Activated CD4-positive, alpha-beta T cell treated with anti-CD3 and anti-CD28 coated beads, Interleukin-2, amount 10 ng/mL, durations not matched to agents 7 days and 5 days (primary cell): ENCODE results near the gene LRRC4C. TPM values are rescaled to one million over a fixed set of nuclear protein-coding genes. Genes with fewer than 3 reads are reported as not detected.

Source experiments
- CTCF ChIA-PET: fragments of 350-600 bp; sonication (Branson Sonifier 250); formaldehyde crosslinking; loops from one replicate; lab custom pipeline; 2021; ENCODE audit warnings: antibody characterized with exemption; lab: Charles Lee
- POLR2A ChIA-PET: fragments of 350-600 bp; sonication (Branson Sonifier 250); formaldehyde crosslinking; loops from one replicate; lab custom pipeline; 2021; ENCODE audit warnings: antibody characterized with exemption; lab: Charles Lee
- DNase-seq: peaks from one replicate; pipeline ENCODE4 v3.0.0-alpha.2; 2020
- H3K27ac Mint-ChIP-seq: one replicate; pipeline ENCODE4 v1.8.0; 2021; ENCODE audit warnings: mild to moderate bottlenecking, moderate library complexity, mixed read lengths
- H3K27me3 Mint-ChIP-seq: one replicate; pipeline ENCODE4 v1.8.0; 2021; ENCODE audit warnings: mixed read lengths
- H3K36me3 Mint-ChIP-seq: one replicate; pipeline ENCODE4 v1.8.0; 2021; ENCODE audit warnings: low read depth, mixed read lengths
- H3K4me1 Mint-ChIP-seq: one replicate; pipeline ENCODE4 v1.8.0; 2021; ENCODE audit warnings: mixed read lengths
- H3K4me3 Mint-ChIP-seq: one replicate; pipeline ENCODE4 v1.8.0; 2021; ENCODE audit warnings: mild to moderate bottlenecking, moderate library complexity, mixed read lengths
- H3K9me3 Mint-ChIP-seq: one replicate; pipeline ENCODE4 v1.8.0; 2021; ENCODE audit warnings: mixed read lengths
- total RNA-seq, 2 experiments: library from RNA; stranded (reverse); gene quantifications; one replicate each; pipeline ENCODE4 v1.2.3, GENCODE V29; 2021

LRRC4C gene
- total RNA-seq, 2 experiments from 2014 or later: not detected

DNA sequence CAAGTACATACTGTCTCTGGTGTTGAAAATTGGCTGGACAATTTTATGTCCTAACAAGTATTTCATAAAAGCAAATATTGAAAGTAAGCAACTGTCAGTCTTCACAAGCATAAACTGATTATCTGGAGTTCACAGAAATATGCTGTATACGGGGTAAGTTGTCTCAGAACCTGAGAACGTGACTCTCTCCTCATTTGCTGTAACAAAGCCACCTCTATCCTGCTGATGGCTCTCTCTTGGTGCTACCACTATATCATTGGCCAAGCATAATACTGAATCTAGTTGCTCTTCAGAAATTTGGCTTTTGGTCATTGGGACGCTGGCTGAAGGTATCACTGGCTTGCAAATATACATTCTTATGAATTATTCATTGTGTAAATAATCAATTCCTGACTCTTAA lies 1078.0 kb downstream of the LRRC4C start:
- H3K4me1 Mint-ChIP-seq: no peaks in the 10 kb centered on the region
- H3K27ac Mint-ChIP-seq: no peak overlapping the region
- POLR2A ChIA-PET: no interaction called here
- H3K27me3 Mint-ChIP-seq: no peaks in the 10 kb centered on the region
- CTCF ChIA-PET: no interaction called here
- H3K4me3 Mint-ChIP-seq: no peak overlapping the region
- H3K36me3 Mint-ChIP-seq: no peaks in the 10 kb centered on the region
- DNase-seq: no peak
- H3K9me3 Mint-ChIP-seq: peaks cover 8% of the 10 kb centered on the region

DNA sequence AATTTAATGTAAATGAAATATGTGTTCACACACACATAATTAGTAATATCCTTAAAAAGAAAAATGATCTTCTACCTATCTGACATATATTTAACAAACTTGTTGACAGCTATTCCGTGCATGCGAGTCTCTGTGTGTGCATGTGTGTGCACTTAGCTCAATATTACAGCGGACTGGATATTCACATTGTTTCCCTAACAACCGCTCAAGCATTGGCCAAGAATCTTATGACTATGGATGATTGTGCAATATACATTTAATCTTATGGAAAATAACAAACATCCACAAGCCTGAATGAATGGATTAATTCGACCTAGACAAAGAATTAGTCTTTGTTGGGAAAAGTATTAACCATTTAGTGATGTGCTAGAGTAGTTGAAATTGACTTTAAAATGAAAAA lies 1078.6 kb downstream of the LRRC4C start:
- Mint-ChIP-seq H3K4me3 (no peak overlapping the region), H3K27ac (no peak overlapping the region), H3K9me3 (peaks cover 9% of the 10 kb centered on the region), H3K4me1 (no peaks in the 10 kb centered on the region), H3K27me3 (no peaks in the 10 kb centered on the region), H3K36me3 (no peaks in the 10 kb centered on the region)
- no peak for DNase-seq
- CTCF ChIA-PET: no interaction called here
- POLR2A ChIA-PET: no interaction called here

DNA sequence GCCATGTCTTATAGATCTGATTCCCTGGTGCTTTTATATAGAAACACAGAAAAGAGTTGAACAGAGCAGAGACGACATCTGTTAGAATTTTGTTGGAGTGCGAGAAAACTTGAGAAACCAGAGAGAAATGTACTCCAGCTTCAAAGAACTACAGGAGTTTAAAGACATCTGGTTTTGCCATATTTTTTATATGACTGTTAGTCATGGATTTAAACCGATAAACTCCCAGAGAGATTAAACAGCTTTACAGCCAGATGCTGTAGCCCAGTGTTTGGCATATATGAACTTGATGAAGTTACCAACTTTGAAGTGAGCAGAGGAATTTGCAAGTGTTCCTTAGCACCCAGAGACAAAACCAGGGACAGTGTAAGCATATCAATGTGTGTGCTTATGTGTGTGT lies 1083.1 kb downstream of the LRRC4C start:
- Mint-ChIP-seq H3K9me3 (peaks cover 8% of the 10 kb centered on the region), H3K27me3 (no peaks in the 10 kb centered on the region), H3K36me3 (no peaks in the 10 kb centered on the region), H3K4me1 (no peaks in the 10 kb centered on the region), H3K27ac (no peak overlapping the region), H3K4me3 (no peak overlapping the region)
- ChIA-PET POLR2A (no interaction called here), CTCF (no interaction called here)
- DNase-seq: no peak

DNA sequence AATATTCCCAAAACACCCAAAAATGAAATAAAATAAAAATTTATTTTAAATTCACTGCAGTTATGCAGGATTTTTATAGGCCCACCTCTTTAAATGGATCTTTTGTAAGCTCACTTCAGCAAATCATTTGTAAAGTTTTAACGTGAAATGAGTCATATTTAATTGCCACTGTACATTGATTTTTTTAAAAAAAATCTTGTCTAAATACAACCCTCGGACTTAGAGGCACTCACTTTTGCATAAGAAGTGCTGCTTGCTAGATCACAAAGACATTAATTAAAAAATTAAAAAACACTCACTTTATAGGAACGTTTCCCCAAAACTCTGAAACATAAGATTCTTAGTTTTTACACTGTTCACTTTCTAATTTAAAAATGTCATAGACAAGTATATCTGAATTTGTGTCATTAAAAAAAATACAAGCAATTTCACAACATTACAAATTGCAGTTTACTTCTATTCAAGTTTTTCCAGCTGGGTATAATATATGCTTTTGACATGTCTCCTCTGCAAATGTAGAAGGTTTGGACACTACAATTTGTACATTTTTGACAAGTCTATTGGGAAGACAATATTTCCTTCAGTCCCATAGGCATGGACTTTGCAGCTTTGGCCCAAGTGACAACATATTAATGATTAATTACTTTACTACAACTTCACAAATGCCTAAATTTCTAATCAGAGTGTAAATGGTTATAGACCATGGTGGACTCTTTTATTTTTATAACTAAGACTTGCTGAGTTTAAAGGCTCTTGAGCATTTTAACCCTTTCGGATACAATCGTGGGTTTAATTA lies 1088.4 kb downstream of the LRRC4C start:
- ChIA-PET CTCF (no interaction called here), POLR2A (no interaction called here)
- no peak for DNase-seq

DNA sequence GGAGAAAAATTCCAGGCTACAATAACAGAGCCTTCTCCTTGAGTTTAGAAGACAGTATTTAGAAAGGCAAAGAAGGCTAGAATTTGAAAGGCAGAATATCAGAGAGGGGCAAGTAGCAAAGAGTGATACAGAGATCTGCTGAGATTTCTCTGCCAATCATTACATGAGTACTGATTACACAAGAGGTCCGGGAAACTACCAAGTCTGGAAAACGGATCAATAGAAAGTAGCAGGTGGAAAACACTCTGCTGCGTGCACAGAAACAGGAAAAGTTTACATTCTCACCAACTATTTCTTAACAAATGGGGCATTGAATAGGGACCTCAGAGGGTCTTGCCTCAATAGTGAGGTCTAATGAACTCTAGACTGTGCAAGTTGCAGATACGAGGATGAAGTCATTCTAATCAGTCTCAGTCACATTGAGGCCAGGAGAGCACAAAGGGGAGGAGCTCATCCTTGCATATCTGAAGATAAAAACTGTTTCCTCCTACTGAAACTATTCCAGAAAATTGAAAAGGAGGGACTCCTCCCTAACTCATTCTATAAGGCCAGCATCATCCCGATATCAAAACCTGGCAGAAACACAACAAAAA lies 1099.2 kb downstream of the LRRC4C start:
- Mint-ChIP-seq H3K4me3 (no peak overlapping the region), H3K4me1 (no peaks in the 10 kb centered on the region), H3K36me3 (no peaks in the 10 kb centered on the region), H3K27ac (no peak overlapping the region), H3K9me3 (peaks cover 13% of the 10 kb centered on the region), H3K27me3 (no peaks in the 10 kb centered on the region)
- CTCF ChIA-PET: no interaction called here
- no peak for DNase-seq
- POLR2A ChIA-PET: no interaction called here

More for the DNA sequence above, 1088.4 kb downstream of the LRRC4C start:
- H3K4me3 Mint-ChIP-seq: no peak overlapping the region
- H3K36me3 Mint-ChIP-seq: no peaks in the 10 kb centered on the region
- peaks cover 4% of the 10 kb centered on the region for H3K9me3 Mint-ChIP-seq
- no peaks in the 10 kb centered on the region for H3K27me3 Mint-ChIP-seq
- no peak overlapping the region for H3K27ac Mint-ChIP-seq
- no peaks in the 10 kb centered on the region for H3K4me1 Mint-ChIP-seq

DNA sequence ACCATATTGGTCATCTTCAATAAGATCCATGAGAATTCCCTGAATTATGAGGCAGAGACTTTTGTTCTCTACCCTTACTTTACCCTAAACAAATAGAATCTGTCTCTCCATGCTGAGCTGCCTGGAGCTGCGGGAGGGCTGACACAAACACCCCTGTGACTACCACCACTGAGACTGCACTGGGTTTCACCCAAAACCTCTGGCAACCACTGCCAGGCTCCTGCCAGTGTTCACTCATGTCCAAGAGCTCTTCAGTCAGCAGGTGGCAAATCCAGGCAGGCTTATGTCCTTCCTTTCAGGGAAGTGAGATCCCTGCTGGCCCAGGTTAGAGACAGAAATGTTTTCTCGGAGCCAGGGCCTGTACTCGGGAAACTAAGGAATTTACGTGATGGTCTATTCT lies 1105.3 kb downstream of the LRRC4C start:
- CTCF ChIA-PET: no interaction called here
- DNase-seq: no peak

DNA sequence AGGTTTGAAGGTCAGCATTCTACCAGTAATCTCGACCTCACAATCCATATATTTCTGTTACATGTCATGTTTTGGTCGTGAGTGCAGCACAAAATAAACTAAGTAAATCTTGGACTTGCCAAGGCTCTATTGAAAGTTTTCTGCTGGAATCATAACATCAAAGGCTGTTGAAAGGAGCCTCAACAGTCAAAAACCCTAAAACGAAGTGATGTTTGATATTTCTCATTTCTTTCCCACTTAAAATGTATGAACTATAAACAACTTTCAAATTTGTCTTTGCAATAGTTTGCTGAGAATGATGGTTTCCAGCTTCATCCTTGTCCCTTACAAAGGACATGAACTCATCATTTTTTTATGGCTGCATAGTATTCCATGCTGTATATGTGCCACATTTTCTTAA lies 1118.5 kb downstream of the LRRC4C start:
- POLR2A ChIA-PET: no interaction called here
- DNase-seq: no peak
- peaks cover 8% of the 10 kb centered on the region for H3K9me3 Mint-ChIP-seq
- no peaks in the 10 kb centered on the region for H3K4me1 Mint-ChIP-seq
- H3K27me3 Mint-ChIP-seq: no peaks in the 10 kb centered on the region
- H3K27ac Mint-ChIP-seq: no peak overlapping the region
- H3K4me3 Mint-ChIP-seq: no peak overlapping the region
- no peaks in the 10 kb centered on the region for H3K36me3 Mint-ChIP-seq
- CTCF ChIA-PET: no interaction called here

More for the DNA sequence above, 1105.3 kb downstream of the LRRC4C start:
- Mint-ChIP-seq H3K4me1 (no peaks in the 10 kb centered on the region), H3K4me3 (no peak overlapping the region), H3K9me3 (peaks cover 17% of the 10 kb centered on the region), H3K27me3 (no peaks in the 10 kb centered on the region), H3K27ac (no peak overlapping the region), H3K36me3 (no peaks in the 10 kb centered on the region)
- POLR2A ChIA-PET: no interaction called here

DNA sequence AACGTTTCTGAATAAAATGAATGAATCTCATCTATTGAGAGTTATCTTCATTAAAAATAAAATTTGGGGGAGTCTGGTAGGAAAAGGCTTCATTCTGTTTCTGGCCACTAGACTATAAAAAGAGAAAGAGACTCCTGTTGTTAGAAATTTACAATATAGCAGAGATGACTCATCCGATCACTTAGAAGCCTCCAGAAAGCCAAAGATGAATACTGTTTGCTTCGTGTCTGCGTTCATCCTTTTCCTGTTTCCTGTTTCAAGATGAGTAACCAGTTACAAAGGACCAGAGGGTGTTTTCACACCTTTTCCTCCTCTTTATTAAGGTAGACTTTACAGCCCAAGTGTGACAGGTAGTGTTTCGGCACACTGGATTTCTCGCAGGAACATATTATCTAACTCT lies 1120.7 kb downstream of the LRRC4C start:
- H3K4me3 Mint-ChIP-seq: no peak overlapping the region
- H3K27me3 Mint-ChIP-seq: no peaks in the 10 kb centered on the region
- ChIA-PET POLR2A (no interaction called here), CTCF (no interaction called here)
- no peaks in the 10 kb centered on the region for H3K4me1 Mint-ChIP-seq
- no peaks in the 10 kb centered on the region for H3K36me3 Mint-ChIP-seq
- H3K9me3 Mint-ChIP-seq: peaks cover 10% of the 10 kb centered on the region
- no peak overlapping the region for H3K27ac Mint-ChIP-seq
- DNase-seq: no peak

DNA sequence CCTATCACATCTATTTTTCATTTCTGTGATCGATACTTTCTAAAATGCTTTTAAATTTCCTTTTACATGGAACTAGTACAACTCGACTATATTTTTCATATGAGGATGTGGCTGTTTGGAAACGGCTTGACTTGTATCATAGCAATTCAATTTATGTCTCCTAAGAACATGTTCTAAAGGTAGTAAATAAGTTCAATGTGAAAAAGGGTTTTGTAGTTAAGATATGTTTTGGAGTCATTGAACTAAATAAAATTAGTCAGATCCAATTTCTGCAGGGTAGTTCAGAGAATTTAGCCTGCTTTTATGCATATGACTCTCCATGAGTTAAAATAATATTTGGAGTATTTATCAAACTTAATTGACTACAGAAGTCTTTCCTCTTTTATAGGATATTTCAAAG lies 1121.4 kb downstream of the LRRC4C start:
- no peak for DNase-seq
- Mint-ChIP-seq H3K27me3 (no peaks in the 10 kb centered on the region), H3K27ac (no peak overlapping the region), H3K4me1 (no peaks in the 10 kb centered on the region), H3K36me3 (no peaks in the 10 kb centered on the region), H3K9me3 (peaks cover 12% of the 10 kb centered on the region), H3K4me3 (no peak overlapping the region)
- POLR2A ChIA-PET: no interaction called here
- CTCF ChIA-PET: no interaction called here

DNA sequence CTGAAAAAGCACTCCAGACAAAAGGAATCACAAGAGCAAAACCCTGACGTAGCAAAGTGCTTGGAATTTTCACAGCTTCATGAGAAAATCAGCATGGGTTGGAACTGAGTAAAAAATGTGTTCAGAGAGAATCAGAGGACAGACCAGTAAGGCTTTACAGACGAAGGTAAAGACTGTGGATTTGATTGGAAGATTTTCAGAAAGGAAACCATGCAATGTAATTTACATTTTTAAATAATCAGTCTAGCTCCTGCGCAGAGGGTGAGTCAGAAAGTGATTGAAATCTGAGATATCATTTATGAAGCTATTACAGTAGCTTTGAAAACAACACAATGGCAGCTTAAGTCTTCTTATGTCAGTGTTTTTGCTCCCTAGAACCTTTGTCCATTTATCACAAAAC lies 1122.3 kb downstream of the LRRC4C start:
- Mint-ChIP-seq H3K27ac (no peak overlapping the region), H3K4me1 (no peaks in the 10 kb centered on the region), H3K36me3 (no peaks in the 10 kb centered on the region), H3K9me3 (peaks cover 13% of the 10 kb centered on the region), H3K4me3 (no peak overlapping the region), H3K27me3 (no peaks in the 10 kb centered on the region)
- POLR2A ChIA-PET: no interaction called here
- DNase-seq: no peak
- CTCF ChIA-PET: no interaction called here

DNA sequence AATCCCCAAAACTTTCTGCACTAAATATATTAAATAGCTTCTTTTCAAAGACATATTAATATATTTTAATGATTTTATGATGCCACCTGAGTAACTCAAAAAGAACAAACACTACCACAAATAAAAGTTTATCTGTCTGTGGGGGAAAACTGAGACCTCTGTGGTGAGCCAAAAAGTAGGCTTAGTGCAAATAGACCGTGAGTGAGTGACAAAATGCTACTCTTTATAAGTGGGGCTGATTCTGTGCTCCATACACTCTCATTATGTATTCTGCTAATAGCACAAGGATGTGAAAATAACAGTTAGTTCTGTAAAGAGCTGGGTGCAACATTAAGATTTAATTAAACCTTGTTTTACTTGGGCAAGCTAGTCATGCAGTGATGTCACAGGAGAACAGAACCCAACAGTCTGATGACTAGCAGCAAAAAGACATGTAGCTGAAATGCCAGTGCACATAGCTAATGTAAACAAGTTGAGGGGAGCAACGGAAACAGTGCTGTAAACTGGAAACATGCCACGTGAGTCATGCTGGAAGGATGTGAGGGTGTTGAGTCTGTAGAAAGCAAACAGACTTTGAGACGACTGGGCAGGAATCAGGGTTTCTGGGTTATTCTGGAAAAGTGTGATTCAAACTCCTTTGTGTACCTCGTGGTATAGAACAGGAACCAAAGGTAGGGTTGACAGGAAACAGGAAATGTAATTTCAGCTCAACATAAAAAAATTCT lies 1130.4 kb downstream of the LRRC4C start:
- Mint-ChIP-seq H3K4me3 (no peak overlapping the region), H3K27me3 (no peaks in the 10 kb centered on the region), H3K9me3 (peaks cover 16% of the 10 kb centered on the region), H3K36me3 (no peaks in the 10 kb centered on the region), H3K4me1 (no peaks in the 10 kb centered on the region), H3K27ac (no peak overlapping the region)
- ChIA-PET CTCF (no interaction called here), POLR2A (no interaction called here)
- no peak for DNase-seq

DNA sequence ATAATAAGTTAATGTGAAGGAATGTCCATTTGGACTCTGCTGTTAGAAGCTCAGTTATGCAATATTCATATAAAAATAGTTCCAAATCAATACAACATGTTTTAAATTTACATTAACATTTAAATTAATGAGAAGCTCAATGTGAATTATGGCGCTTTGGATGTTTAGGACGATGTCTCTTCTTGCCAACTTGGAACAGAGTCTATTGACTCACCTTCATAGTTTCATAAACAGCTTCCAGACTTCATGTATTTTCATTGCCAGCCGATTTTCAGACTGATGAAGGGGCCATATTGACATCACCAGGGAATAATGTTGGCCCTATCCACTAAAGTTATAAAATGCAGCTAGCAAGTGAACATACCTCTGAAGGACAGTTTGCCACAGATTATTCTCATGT lies 1136.2 kb downstream of the LRRC4C start:
- no peaks in the 10 kb centered on the region for H3K27me3 Mint-ChIP-seq
- POLR2A ChIA-PET: no interaction called here

DNA sequence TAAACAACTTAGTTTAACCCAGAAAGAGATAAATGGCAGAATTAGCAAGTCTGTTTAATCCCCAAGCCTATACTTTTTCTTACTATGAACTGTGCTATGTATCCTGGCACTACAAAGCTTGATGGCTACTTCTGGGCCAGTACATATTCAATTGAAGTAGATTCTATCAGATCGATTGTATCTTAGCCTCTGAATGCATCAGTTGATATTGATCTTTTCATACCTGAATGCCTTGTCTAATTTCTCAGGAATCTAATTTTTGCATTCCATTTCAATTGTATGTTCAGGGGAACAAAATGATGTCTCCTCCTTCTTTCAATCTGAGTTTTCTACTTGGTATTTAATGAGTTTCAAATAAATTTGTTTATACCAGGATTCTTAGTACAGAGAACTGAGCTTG lies 1137.9 kb downstream of the LRRC4C start:
- POLR2A ChIA-PET: no interaction called here
- H3K4me3 Mint-ChIP-seq: no peak overlapping the region
- no peaks in the 10 kb centered on the region for H3K27me3 Mint-ChIP-seq
- H3K9me3 Mint-ChIP-seq: peaks cover 6% of the 10 kb centered on the region
- DNase-seq: no peak
- H3K27ac Mint-ChIP-seq: no peak overlapping the region
- CTCF ChIA-PET: no interaction called here
- no peaks in the 10 kb centered on the region for H3K36me3 Mint-ChIP-seq
- no peaks in the 10 kb centered on the region for H3K4me1 Mint-ChIP-seq

More for the DNA sequence above, 1136.2 kb downstream of the LRRC4C start:
- Mint-ChIP-seq H3K27ac (no peak overlapping the region), H3K36me3 (no peaks in the 10 kb centered on the region), H3K4me3 (no peak overlapping the region), H3K9me3 (peaks cover 3% of the 10 kb centered on the region), H3K4me1 (no peaks in the 10 kb centered on the region)
- no peak for DNase-seq
- CTCF ChIA-PET: interaction anchor here (1.4 kb wide), 1 partner anchor 29 kb away, joined by 3 read pairs; no protein-coding TSS in a partner anchor
